H9 (cell line): Measurements from ENCODE around the gene LYZL6. TPM values are rescaled to one million over a fixed set of nuclear protein-coding genes. Genes with fewer than 3 reads are reported as not detected.

Source experiments
- DNase-seq: peaks from one replicate; pipeline ENCODE4 v3.0.0-alpha.2; 2017
- H2AFZ ChIP-seq: one replicate; pipeline ENCODE4 v1.6.1; 2013; ENCODE audit warnings: mild to moderate bottlenecking, low read length, control low read depth, moderate library complexity
- H2AK5ac ChIP-seq: 2 replicates; pipeline ENCODE4 v1.6.1; 2013; ENCODE audit warnings: low read length, control low read depth, mixed read lengths; ENCODE audit not compliant: insufficient read length
- H2BK120ac ChIP-seq: one replicate; pipeline ENCODE4 v1.6.1; 2013; ENCODE audit warnings: low read depth, mild to moderate bottlenecking, low read length, control low read depth, inconsistent platforms; ENCODE audit not compliant: poor library complexity, severe bottlenecking
- H2BK12ac ChIP-seq: 2 replicates; pipeline ENCODE4 v1.6.1; 2013; ENCODE audit warnings: low read length, control low read depth, mixed read lengths, low read depth; ENCODE audit not compliant: insufficient read length
- H2BK15ac ChIP-seq: 2 replicates; pipeline ENCODE4 v1.6.1; 2013; ENCODE audit warnings: low read depth, low read length, control low read depth
- H2BK20ac ChIP-seq: one replicate; pipeline ENCODE4 v1.6.1; 2013; ENCODE audit warnings: low read depth, mild to moderate bottlenecking, low read length, control low read depth, inconsistent platforms; ENCODE audit not compliant: poor library complexity, severe bottlenecking
- H2BK5ac ChIP-seq: 2 replicates; pipeline ENCODE4 v1.6.1; 2013; ENCODE audit warnings: low read length, control low read depth, mixed read lengths; ENCODE audit not compliant: insufficient read length
- H3K14ac ChIP-seq: 2 replicates; pipeline ENCODE4 v1.6.1; 2013; ENCODE audit warnings: low read length, control low read depth; ENCODE audit not compliant: insufficient read depth
- H3K18ac ChIP-seq: 2 replicates; pipeline ENCODE4 v1.6.1; 2013; ENCODE audit warnings: low read depth, mild to moderate bottlenecking, mixed read lengths, low read length, control low read depth; ENCODE audit not compliant: insufficient read length
- H3K23ac ChIP-seq: 2 replicates; pipeline ENCODE4 v1.6.1; 2013; ENCODE audit warnings: low read length, control low read depth, mixed read lengths, low read depth; ENCODE audit not compliant: insufficient read length
- H3K23me2 ChIP-seq: 2 replicates; pipeline ENCODE4 v1.6.1; 2013; ENCODE audit warnings: low read depth, mild to moderate bottlenecking, mixed read lengths, low read length, control low read depth; ENCODE audit not compliant: insufficient read length, poor library complexity, severe bottlenecking
- H3K27ac ChIP-seq: 2 replicates; pipeline ENCODE4 v1.5.1; 2013; ENCODE audit warnings: low read length, control low read depth, mixed read lengths, low read depth; ENCODE audit not compliant: insufficient read length
- H3K27me3 ChIP-seq: 2 replicates; pipeline ENCODE4 v1.6.1; 2013; ENCODE audit warnings: low read length, control low read depth, inconsistent platforms; ENCODE audit not compliant: insufficient read depth
- H3K4ac ChIP-seq: 2 replicates; pipeline ENCODE4 v1.6.1; 2013; ENCODE audit warnings: low read depth, mild to moderate bottlenecking, control low read depth, inconsistent platforms, low read length, moderate library complexity
- H3K4me1 ChIP-seq: 2 replicates; pipeline ENCODE4 v1.6.1; 2013; ENCODE audit warnings: low read length, control low read depth, inconsistent platforms; ENCODE audit not compliant: insufficient read depth
- H3K4me2 ChIP-seq: 2 replicates; pipeline ENCODE4 v1.6.1; 2013; ENCODE audit warnings: low read length, control low read depth, mixed read lengths; ENCODE audit not compliant: insufficient read length, insufficient read depth
- H3K56ac ChIP-seq: 2 replicates; pipeline ENCODE4 v1.6.1; 2013; ENCODE audit warnings: low read depth, mild to moderate bottlenecking, mixed read lengths, low read length, control low read depth; ENCODE audit not compliant: insufficient read length
- H3K79me1 ChIP-seq: 2 replicates; pipeline ENCODE4 v1.6.1; 2013; ENCODE audit warnings: low read depth, mild to moderate bottlenecking, moderate library complexity, low read length, control low read depth, inconsistent platforms; ENCODE audit not compliant: insufficient read depth, poor library complexity, severe bottlenecking
- H3K79me2 ChIP-seq: 2 replicates; pipeline ENCODE4 v1.6.1; 2013; ENCODE audit warnings: low read length, control low read depth, inconsistent platforms; ENCODE audit not compliant: insufficient read depth
- H3K9ac ChIP-seq: 2 replicates; pipeline ENCODE4 v1.6.1; 2013; ENCODE audit warnings: low read length, control low read depth, mixed read lengths; ENCODE audit not compliant: insufficient read length; ENCODE audit errors: extremely low read depth
- H3K9me3 ChIP-seq: one replicate; pipeline ENCODE4 v1.6.1; 2013; ENCODE audit warnings: low read depth, low read length, inconsistent platforms; ENCODE audit not compliant: control insufficient read depth
- H3T11ph ChIP-seq: one replicate; pipeline ENCODE4 v1.6.1; 2013; ENCODE audit warnings: mild to moderate bottlenecking, low read length, control low read depth, inconsistent platforms
- H4K20me1 ChIP-seq: one replicate; pipeline ENCODE4 v1.6.1; 2013; ENCODE audit not compliant: control insufficient read depth, insufficient read length, insufficient read depth
- H4K5ac ChIP-seq: 2 replicates; pipeline ENCODE4 v1.6.1; 2013; ENCODE audit warnings: low read depth, mild to moderate bottlenecking, mixed read lengths, low read length, control low read depth; ENCODE audit not compliant: insufficient read length
- H4K8ac ChIP-seq: replicated peaks from 2 replicates; pipeline ENCODE4 v1.6.1; 2013; ENCODE audit warnings: low read length, control low read depth, mixed read lengths, low read depth; ENCODE audit not compliant: insufficient read length
- H4K91ac ChIP-seq: 2 replicates; pipeline ENCODE4 v1.6.1; 2013; ENCODE audit warnings: low read depth, mild to moderate bottlenecking, moderate library complexity, mixed read lengths, low read length, control low read depth; ENCODE audit not compliant: insufficient read length
- H3K27ac Mint-ChIP-seq, 3 experiments: 2 replicates in 2 of 3; 3 replicates in 1 of 3; pipeline ENCODE4 v1.8.0; 2020 to 2021; ENCODE audit warnings: mixed read lengths in 3 of 3, mild to moderate bottlenecking in 1 of 3, moderate library complexity in 1 of 3
- H3K27me3 Mint-ChIP-seq: 2 replicates; pipeline ENCODE4 v1.8.0; 2021; ENCODE audit warnings: low read depth, mild to moderate bottlenecking, moderate library complexity, mixed read lengths
- H3K36me3 Mint-ChIP-seq, 3 experiments: 2 replicates in 2 of 3; 3 replicates in 1 of 3; pipeline ENCODE4 v1.8.0; 2020 to 2021; ENCODE audit warnings: low read depth in 3 of 3, mixed read lengths in 3 of 3; ENCODE audit not compliant: insufficient read depth in 1 of 3
- H3K4me1 Mint-ChIP-seq, 2 experiments: 2 replicates each; pipeline ENCODE4 v1.8.0; 2020; ENCODE audit warnings: mixed read lengths in 2 of 2
- H3K4me3 Mint-ChIP-seq, 2 experiments: 2 replicates in 1 of 2; 3 replicates in 1 of 2; pipeline ENCODE4 v1.8.0; 2020 to 2021; ENCODE audit warnings: mild to moderate bottlenecking in 2 of 2, mixed read lengths in 2 of 2, moderate library complexity in 1 of 2
- H3K9me3 Mint-ChIP-seq, 2 experiments: 2 replicates in 1 of 2; 3 replicates in 1 of 2; pipeline ENCODE4 v1.8.0; 2020; ENCODE audit warnings: mild to moderate bottlenecking in 2 of 2, mixed read lengths in 2 of 2, moderate library complexity in 1 of 2
- CTCF ChIP-seq: fragments of 200-600 bp; sonication (generic); conservative IDR thresholded peaks from 3 replicates; pipeline ENCODE4 v1.8.0; 2021; ENCODE audit warnings: antibody characterized with exemption, mild to moderate bottlenecking
- WGBS: extraction: QIAGEN DNeasy Blood & Tissue Kit; methylation state at CpG from one replicate; pipeline ENCODE4 v1.1.7; 2013; ENCODE audit warnings: missing lambda C conversion rate, low lambda C conversion rate, mixed read lengths; ENCODE audit not compliant: insufficient read length; ENCODE audit errors: extremely low coverage; 5-methylcytosine and 5-hydroxymethylcytosine counted together
- total RNA-seq: library from RNA; stranded (reverse); gene quantifications from 2 replicates; pipeline ENCODE4 v1.2.1, GENCODE V29; 2021

The LYZL6 gene
- total RNA-seq, 1 experiment from 2014 or later, result not detected

GRCh38 chr17:35936063-35936462 lies 7.5 kb downstream of the LYZL6 start:
- no peak overlapping the region for H4K91ac ChIP-seq
- H3T11ph ChIP-seq, result no peak overlapping the region
- H3K4me1 Mint-ChIP-seq, result peaks cover 8 to 9% of the 10 kb centered on the region in 2 experiments
- no peak overlapping the region for H3K4me3 Mint-ChIP-seq
- no peak for DNase-seq
- H3K18ac ChIP-seq, result no peak overlapping the region
- H4K8ac ChIP-seq, result no peak overlapping the region
- H3K4ac ChIP-seq, result no peak overlapping the region
- H3K4me1 ChIP-seq, result peaks cover 3% of the 10 kb centered on the region; the same call in 1 of the 2 replicates
- no peak overlapping the region for H2AFZ ChIP-seq
- no peak overlapping the region for H4K5ac ChIP-seq
- H2BK15ac ChIP-seq, result no peak overlapping the region
- H3K27ac Mint-ChIP-seq, result no peak overlapping the region
- H3K14ac ChIP-seq, result no peak overlapping the region
- no peak overlapping the region for H3K9ac ChIP-seq
- no peaks in the 10 kb centered on the region; a peak in 1 of 5 replicates for H3K9me3 Mint-ChIP-seq
- H4K20me1 ChIP-seq, result no peaks in the 10 kb centered on the region
- H3K23me2 ChIP-seq, result no peaks in the 10 kb centered on the region
- no peaks in the 10 kb centered on the region for H3K9me3 ChIP-seq
- H3K56ac ChIP-seq, result no peak overlapping the region
- H2AK5ac ChIP-seq, result no peak overlapping the region
- H3K23ac ChIP-seq, result no peak overlapping the region
- H2BK20ac ChIP-seq, result no peak overlapping the region
- H3K4me2 ChIP-seq, result no peak overlapping the region
- no peaks in the 10 kb centered on the region for H3K79me1 ChIP-seq
- H3K36me3 Mint-ChIP-seq, result no peaks in the 10 kb centered on the region
- H3K79me2 ChIP-seq, result no peaks in the 10 kb centered on the region
- H2BK5ac ChIP-seq, result no peak overlapping the region
- H3K27me3 ChIP-seq, result no peaks in the 10 kb centered on the region
- no peak overlapping the region for H2BK120ac ChIP-seq
- no peaks in the 10 kb centered on the region; the same call in 1 of the 2 replicates for H3K27me3 Mint-ChIP-seq
- no peak for TF ChIP-seq CTCF
- no peak overlapping the region for H2BK12ac ChIP-seq
- H3K27ac ChIP-seq, result no peak overlapping the region
- WGBS, result no CpG with 5 or more reads among the region's 5 CpGs
